HG02973 (cell line): ENCODE results near the gene ZRSR2.

Experiments
- ATAC-seq: cut with Tn5 transposase; IDR thresholded peaks from one replicate; pipeline ENCODE4 v1.9.1; 2021; ENCODE audit warnings: moderate library complexity; ENCODE audit not compliant: unreplicated experiment

ZRSR2 gene

DNA sequence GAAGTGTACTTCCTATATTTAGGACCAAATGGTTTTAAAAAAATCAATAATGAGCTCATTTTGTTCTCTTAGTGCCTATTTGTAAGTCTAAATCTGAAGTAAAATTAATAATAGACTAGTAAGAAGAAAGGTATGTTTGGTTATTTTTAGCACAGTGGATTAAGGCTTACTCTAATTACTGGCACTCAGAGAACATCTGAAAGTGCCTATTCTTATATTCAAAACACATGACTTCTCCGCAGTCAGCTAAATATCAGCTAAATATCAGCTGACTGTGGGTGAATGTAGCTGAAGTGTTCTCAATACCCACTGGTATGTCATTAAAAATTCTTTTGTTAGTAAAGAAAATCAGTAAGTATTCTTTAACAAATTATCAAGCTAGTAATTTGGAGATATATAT, 58.3 kb downstream of the ZRSR2 start:
- ATAC-seq = no peak

DNA sequence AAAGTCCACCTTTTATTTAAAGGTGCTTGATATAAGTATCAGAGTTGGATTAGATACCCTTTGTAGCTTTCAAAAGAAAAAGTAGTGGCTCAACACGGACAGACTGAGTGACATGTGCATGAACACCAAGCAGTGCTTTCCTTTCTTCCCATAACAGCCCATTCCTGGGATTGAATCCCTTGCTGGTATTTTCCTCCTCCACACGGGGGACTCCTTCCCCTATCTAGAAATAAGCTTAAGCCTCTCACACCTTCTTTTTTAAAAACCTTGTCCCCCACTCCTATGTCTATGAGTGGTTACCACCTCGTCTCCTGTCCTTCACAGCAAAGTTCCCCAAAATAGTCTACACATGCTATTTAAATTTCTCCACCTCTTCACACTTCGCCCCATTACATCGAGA, 59.3 kb downstream of the ZRSR2 start:
- no peak for ATAC-seq

DNA sequence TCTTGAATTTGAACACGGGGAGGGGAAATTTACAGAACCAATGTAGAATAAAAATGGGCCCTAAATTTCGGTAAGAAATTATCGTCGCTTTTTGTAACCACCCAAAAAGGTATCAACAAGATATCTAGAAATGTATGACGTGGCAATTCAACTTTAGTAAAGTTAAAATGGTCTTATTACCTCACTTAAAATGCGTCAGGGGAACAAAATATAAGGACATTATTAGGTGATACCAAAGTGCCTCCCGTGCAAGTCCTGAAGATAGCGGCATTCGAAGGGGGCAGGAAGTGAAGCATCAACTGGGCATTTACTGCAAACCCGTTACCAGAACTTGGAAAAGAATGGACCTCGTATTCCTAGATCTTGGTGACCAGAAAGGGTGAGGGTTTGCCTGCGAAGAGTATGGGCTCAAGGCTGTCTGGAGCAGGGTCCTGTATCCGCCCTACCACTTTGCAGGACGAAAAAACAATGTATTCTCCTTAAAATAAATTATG, 63.3 kb downstream of the ZRSR2 start:
- no peak for ATAC-seq

DNA sequence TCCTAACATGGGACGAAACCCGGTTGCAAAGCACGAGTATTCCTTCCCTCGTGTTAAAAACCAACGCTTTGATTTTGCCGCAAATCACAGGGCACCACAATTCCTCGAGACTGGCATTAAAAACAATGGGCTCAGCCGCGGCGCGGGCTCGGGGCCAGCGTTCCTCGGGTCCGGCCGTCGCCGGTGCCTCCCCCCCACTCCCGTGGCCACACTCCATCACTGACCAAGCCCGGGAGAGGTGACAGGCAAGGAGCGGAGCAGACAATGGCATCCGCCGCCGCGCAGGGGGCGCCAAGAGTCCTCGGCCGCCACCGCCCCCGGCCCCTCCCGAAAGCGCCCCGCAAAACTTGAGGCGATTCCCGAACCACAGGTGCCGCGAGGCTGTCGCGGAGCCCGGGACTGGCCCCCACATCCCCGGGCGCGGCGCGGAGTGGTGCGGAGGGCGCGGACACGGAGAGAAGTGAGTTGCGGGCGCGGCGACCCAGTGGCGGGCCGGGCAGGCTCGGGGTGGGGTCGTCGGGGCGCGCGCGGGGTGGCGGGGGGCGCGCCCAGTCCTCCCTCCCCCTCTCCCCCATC, 63.9 kb downstream of the ZRSR2 start:
- ATAC-seq = peak; percentile 32

GRCh38 chrX:15854712-15855567, 64.7 kb downstream of the ZRSR2 start, which contains the start of gene AP1S2:
AP1S2 (minus strand) TSS chrX:15854813; CDS start chrX:15852524, 2,289 bp downstream.
- ATAC-seq = peak; percentile 90

DNA sequence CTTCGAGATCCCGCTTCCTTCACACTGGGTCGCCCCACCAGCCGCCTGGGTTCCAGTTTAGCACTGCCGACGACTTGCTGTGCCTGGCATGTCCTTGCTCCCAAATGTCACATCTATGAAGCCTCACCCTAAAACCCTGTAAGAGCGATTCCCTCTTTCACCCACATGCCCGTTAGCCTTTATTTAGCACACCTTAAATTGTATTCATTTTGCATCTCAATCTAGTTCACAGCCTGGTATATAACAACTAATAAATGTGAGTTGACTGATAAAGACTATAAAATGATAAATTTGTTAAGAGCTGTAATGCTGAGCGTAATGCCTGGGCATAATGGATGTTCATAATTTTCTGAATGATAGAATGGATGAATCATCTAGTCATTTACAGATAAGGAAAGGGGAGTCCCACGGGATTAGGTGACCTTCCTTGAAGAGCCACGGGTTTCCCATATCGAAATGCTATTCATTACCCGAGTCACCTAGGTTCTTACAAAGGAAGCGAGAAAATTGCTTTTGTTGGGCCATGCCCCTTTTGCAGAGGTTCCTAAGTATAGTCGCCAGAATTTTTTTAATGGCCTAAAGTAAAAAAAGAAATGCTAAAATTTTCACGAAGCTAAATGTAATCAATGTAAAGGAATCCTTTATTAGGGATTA, 65.4 kb downstream of the ZRSR2 start:
- no peak for ATAC-seq

DNA sequence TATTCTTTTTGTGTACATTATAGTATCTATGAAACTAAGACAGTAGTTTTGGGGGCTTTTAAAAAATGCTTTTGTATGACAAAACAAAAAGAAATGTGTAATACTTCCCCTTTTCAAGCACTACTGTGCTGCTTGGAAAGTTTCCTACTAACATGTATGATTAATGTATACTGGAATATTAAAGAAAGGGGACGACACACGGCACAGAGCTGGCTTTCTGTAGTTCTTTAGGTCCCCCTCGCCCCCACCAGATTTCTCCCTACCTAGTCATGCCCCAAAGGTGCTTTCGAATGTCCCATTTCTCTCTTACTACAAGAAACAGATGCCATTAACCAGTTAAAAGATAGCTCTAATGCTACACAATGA, 65.9 kb downstream of the ZRSR2 start:
- no peak for ATAC-seq

GRCh38 chrX:15856636-15857035, 66.4 kb downstream of the ZRSR2 start:
- no peak for ATAC-seq

- no peak for ATAC-seq
These were observed 67.8 kb downstream of the ZRSR2 start for GRCh38 chrX:15858051-15858450.

- ATAC-seq = no peak
These were observed 70.6 kb downstream of the ZRSR2 start for GRCh38 chrX:15860921-15861320.

- ATAC-seq = no peak
These were observed 73.7 kb downstream of the ZRSR2 start for GRCh38 chrX:15864023-15864422.

DNA sequence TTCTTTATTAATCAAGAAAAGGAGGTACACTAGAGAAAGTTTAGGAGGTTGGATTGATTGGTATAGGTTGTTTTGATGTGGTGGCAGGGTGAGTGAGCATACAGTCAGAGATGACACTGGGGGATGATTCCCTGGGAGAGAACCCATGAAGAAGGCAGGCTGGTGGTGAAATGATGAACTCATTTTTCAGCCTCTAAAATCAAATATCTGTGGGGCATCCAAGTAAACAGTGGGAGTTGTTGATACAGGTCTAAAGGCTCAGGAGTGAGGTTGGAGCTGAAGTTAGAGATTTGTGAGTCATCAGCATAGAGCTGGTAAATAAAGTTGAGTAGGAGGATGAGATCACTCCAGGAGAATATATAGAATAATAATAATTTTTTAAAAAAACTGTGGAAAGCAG, 74.3 kb downstream of the ZRSR2 start:
- no peak for ATAC-seq

DNA sequence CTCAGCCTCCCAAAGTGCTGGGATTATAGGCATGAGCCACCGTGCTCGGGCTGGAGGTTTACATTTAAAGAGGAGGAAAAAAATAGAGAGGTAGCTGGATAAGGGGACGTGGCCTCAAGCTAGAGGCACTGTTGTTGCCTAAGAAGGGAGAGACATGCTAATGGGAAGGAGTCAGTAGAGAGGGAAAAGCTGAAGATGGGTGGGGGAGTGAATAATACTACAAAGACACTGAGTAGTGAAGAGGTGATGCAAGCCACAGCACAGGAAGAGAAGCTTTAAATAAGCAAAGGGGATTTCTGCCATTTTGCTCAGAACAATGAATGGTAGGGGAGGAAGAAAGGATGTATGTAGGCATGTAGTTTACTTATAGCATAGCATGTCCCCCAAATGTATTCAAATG, 75.9 kb downstream of the ZRSR2 start:
- ATAC-seq = no peak

GRCh38 chrX:15869695-15870094, 79.4 kb downstream of the ZRSR2 start:
- no peak for ATAC-seq

DNA sequence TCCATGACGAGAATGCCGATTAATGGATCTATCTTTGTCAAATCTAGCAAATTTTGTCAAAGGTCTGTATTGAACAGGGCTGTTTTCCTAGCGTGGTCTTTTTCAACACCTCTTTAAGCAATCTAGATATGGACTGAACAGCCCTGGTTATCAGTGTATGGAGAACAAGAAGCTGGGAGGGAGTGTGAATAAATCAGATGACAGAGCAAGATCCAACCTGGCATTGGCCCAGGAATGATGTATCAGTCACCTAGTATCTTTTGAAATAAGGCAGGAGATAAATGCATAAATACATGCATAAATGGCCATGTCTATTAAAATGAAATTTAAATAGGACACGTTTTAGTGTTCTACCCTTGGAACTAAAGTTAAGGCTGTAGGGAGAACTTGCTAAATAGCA, 80.0 kb downstream of the ZRSR2 start:
- no peak for ATAC-seq
